Keratinocyte (primary cell): ENCODE measurements around the gene NEDD8.

ENCODE experiments used
- CTCF ChIP-seq, 3 experiments: IDR thresholded peaks in 1 of 3; conservative IDR thresholded peaks in 1 of 3; optimal IDR thresholded peaks in 1 of 3; 2 replicates in 2 of 3; 3 replicates in 1 of 3; pipeline versions ENCODE3 to v1.5.1; 2011; ENCODE audit warnings: low read length in 3 of 3, mild to moderate bottlenecking in 3 of 3, moderate library complexity in 2 of 3, control low read depth in 1 of 3, inconsistent platforms in 1 of 3; ENCODE audit not compliant: insufficient read depth in 2 of 3; ENCODE audit errors: extremely low read depth in 1 of 3
- EZH2 ChIP-seq: IDR thresholded peaks from one replicate; pipeline ENCODE4 v1.6.1; 2012; ENCODE audit warnings: inconsistent platforms, mild to moderate bottlenecking, low read length, moderate library complexity

GRCh38 chr14:24258548-24259265 lies 26.5 kb upstream of the NEDD8 start:
- TF ChIP-seq CTCF (optimal IDR thresholded peaks at IDR 0.05 in 1 of 3, IDR thresholded peaks at IDR 0.05 in 1 of 3, conservative IDR thresholded peaks at IDR 0.05 in 1 of 3; ENCODE audit: extremely low read depth in 1 of 3, insufficient read depth in 2 of 3, low read length in 3 of 3) = no peak
- TF ChIP-seq EZH2 = no peak
